A673 (cell line): ENCODE measurements around the gene C1QTNF9B. TPM values are rescaled to one million over a fixed set of nuclear protein-coding genes. Genes with fewer than 3 reads are reported as not detected.

Source experiments
- BruUV-seq: library from RNA; stranded (reverse); fragments of 400-500 nt; replicated peaks from 2 replicates; lab custom pipeline; 2021; lab: Mats Ljungman, UMichigan
- CTCF ChIA-PET: fragments of 300-600 bp; sonication (Branson Sonifier 250); formaldehyde crosslinking; loops from one replicate; lab custom pipeline; 2022; ENCODE audit warnings: antibody characterized with exemption; lab: Charles Lee
- POLR2A ChIA-PET: fragments of 300-600 bp; sonication (Branson Sonifier 250); formaldehyde crosslinking; loops from one replicate; lab custom pipeline; 2022; ENCODE audit warnings: antibody characterized with exemption; ENCODE audit not compliant: low non-redundant PET; lab: Charles Lee
- DNase-seq: peaks from one replicate; pipeline ENCODE4 v3.0.0-alpha.2; 2015; ENCODE audit warnings: low spot score
- H3K27ac ChIP-seq: fragments of 200-600 bp; sonication (generic); 2 replicates; pipeline ENCODE4 v1.5.1; 2016; ENCODE audit warnings: mixed run types, low read depth, mild to moderate bottlenecking, mixed read lengths, antibody characterized with exemption, low read length; ENCODE audit not compliant: poor library complexity, severe bottlenecking
- H3K27me3 ChIP-seq: fragments of 200-600 bp; sonication (generic); replicated peaks from 2 replicates; pipeline ENCODE4 v1.6.1; 2017; ENCODE audit warnings: mixed run types, low read depth, mild to moderate bottlenecking, mixed read lengths, antibody characterized with exemption, low read length; ENCODE audit not compliant: insufficient read depth, poor library complexity
- H3K36me3 ChIP-seq: fragments of 200-600 bp; sonication (generic); 2 replicates; pipeline ENCODE4 v1.6.1; 2016; ENCODE audit warnings: mixed run types, mild to moderate bottlenecking, mixed read lengths, antibody characterized with exemption, low read length; ENCODE audit not compliant: insufficient read depth, poor library complexity, severe bottlenecking
- H3K4me1 ChIP-seq: fragments of 200-600 bp; sonication (generic); 2 replicates; pipeline ENCODE4 v1.6.1; 2017; ENCODE audit warnings: mixed run types, mild to moderate bottlenecking, mixed read lengths, antibody characterized with exemption, low read length; ENCODE audit not compliant: insufficient read depth, poor library complexity, severe bottlenecking
- H3K4me3 ChIP-seq: fragments of 200-600 bp; sonication (generic); 2 replicates; pipeline ENCODE4 v1.5.1; 2016; ENCODE audit warnings: low read depth, mixed run types, mild to moderate bottlenecking, mixed read lengths, low read length; ENCODE audit not compliant: poor library complexity, severe bottlenecking
- H3K9me3 ChIP-seq: fragments of 200-600 bp; sonication (generic); 2 replicates; pipeline ENCODE4 v1.6.1; 2016; ENCODE audit warnings: mixed run types, low read depth, mild to moderate bottlenecking, mixed read lengths, antibody characterized with exemption, low read length; ENCODE audit not compliant: poor library complexity, severe bottlenecking
- EZH2 ChIP-seq: fragments of 200-600 bp; sonication (generic); IDR thresholded peaks from 2 replicates; pipeline ENCODE4 v1.6.1; 2017; ENCODE audit warnings: borderline replicate concordance, low read depth, mild to moderate bottlenecking, mixed read lengths, antibody characterized with exemption, low read length; ENCODE audit not compliant: poor library complexity, severe bottlenecking
- intact Hi-C: fragments of 100-400 bp; cut with micrococcal nuclease; formaldehyde crosslinking; loops from one replicate; pipeline ENCODE4 v1.10.0; 2022; ENCODE audit not compliant: unreplicated experiment
- total RNA-seq: library from RNA; stranded (reverse); gene quantifications from 2 replicates; pipeline ENCODE4 v1.2.3, GENCODE V29; 2021
- TF ChIP-seq, protein P1 (sequence below): fragments of 300-800, 200-600 bp; sonication (generic); conservative IDR thresholded peaks from 2 replicates; pipeline ENCODE4 v1.5.1; 2017; ENCODE audit warnings: low read depth, mild to moderate bottlenecking, antibody characterized with exemption, low read length, moderate library complexity, mixed read lengths

C1QTNF9B gene
- total RNA-seq, 1 experiment from 2014 or later, result not detected

GRCh38 chr13:23848646-23849141 lies 48.6 kb downstream of the C1QTNF9B start:
- BruUV-seq, result no TSS peak
- Histone ChIP-seq H3K27ac (no peak overlapping the region), H3K9me3 (no peaks in the 10 kb centered on the region), H3K36me3 (no peaks in the 10 kb centered on the region), H3K4me1 (no peaks in the 10 kb centered on the region), H3K27me3 (no peaks in the 10 kb centered on the region), H3K4me3 (no peak overlapping the region)
- TF ChIP-seq, protein P1, sequence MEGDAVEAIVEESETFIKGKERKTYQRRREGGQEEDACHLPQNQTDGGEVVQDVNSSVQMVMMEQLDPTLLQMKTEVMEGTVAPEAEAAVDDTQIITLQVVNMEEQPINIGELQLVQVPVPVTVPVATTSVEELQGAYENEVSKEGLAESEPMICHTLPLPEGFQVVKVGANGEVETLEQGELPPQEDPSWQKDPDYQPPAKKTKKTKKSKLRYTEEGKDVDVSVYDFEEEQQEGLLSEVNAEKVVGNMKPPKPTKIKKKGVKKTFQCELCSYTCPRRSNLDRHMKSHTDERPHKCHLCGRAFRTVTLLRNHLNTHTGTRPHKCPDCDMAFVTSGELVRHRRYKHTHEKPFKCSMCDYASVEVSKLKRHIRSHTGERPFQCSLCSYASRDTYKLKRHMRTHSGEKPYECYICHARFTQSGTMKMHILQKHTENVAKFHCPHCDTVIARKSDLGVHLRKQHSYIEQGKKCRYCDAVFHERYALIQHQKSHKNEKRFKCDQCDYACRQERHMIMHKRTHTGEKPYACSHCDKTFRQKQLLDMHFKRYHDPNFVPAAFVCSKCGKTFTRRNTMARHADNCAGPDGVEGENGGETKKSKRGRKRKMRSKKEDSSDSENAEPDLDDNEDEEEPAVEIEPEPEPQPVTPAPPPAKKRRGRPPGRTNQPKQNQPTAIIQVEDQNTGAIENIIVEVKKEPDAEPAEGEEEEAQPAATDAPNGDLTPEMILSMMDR, result no peak
- TF ChIP-seq EZH2, result no peak
- POLR2A ChIA-PET, result no interaction called here
- DNase-seq, result no peak
- CTCF ChIA-PET, result no interaction called here
- intact Hi-C loops, result no loop called here

- Histone ChIP-seq H3K9me3 (no peaks in the 10 kb centered on the region), H3K4me1 (no peaks in the 10 kb centered on the region), H3K27ac (no peak overlapping the region), H3K27me3 (no peaks in the 10 kb centered on the region), H3K4me3 (no peak overlapping the region), H3K36me3 (no peaks in the 10 kb centered on the region)
- intact Hi-C loops, result no loop called here
- ChIA-PET POLR2A (no interaction called here), CTCF (no interaction called here)
- TF ChIP-seq EZH2, result no peak
- TF ChIP-seq, protein P1, result no peak
- no TSS peak for BruUV-seq
- no peak for DNase-seq
Observed at GRCh38 chr13:23848019-23848418, 49.3 kb downstream of the C1QTNF9B start.

DNA sequence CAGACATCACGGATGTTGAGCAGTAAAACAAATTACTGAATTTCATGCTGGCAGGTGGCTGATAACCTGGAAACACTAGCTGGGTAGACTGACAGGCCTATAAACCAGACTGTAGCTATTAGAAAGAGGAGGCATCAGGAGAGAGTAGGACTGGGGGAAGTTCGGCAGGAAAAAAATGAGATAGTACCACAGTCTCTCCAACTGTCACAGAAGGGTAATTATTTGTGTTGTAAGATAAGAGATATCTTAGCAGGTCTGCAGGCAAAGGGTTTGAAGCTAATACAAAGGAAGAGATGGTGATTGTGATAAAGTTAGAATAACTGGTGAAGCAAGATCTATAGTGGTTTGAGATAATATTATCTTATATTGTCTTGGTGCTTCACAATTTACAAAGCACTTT lies 49.8 kb downstream of the C1QTNF9B start:
- Histone ChIP-seq H3K36me3 (no peaks in the 10 kb centered on the region), H3K27me3 (no peaks in the 10 kb centered on the region), H3K27ac (no peak overlapping the region), H3K4me1 (no peaks in the 10 kb centered on the region), H3K4me3 (no peak overlapping the region), H3K9me3 (no peaks in the 10 kb centered on the region)
- DNase-seq, result no peak
- CTCF ChIA-PET, result no interaction called here
- TF ChIP-seq, protein P1, result no peak
- TF ChIP-seq EZH2, result no peak
- POLR2A ChIA-PET, result no interaction called here
- no TSS peak for BruUV-seq
- intact Hi-C loops, result no loop called here
